ENCODE results near the gene ARHGAP22. TPM values are rescaled to one million over a fixed set of nuclear protein-coding genes. Genes with fewer than 3 reads are reported as not detected.

ARHGAP22 gene
- total RNA-seq, 2 donors from 2014 or later: not detected

GRCh38 chr10:48520594-48520993 is 84.3 kb downstream of the ARHGAP22 start:
- H3K36me3 Mint-ChIP-seq: no peaks in the 10 kb centered on the region
- H3K27ac Mint-ChIP-seq: no peak overlapping the region
- ATAC-seq: no peak
- H3K9me3 Mint-ChIP-seq: peaks cover 0 to 2% of the 10 kb centered on the region in 2 donors
- no peak for DNase-seq (ENCODE audit: low spot score in 2 of 2)

GRCh38 chr10:48520184-48520506 is 84.7 kb downstream of the ARHGAP22 start:
- Mint-ChIP-seq H3K27ac (no peak overlapping the region), H3K9me3 (peaks cover 3 to 6% of the 10 kb centered on the region in 2 donors), H3K36me3 (no peaks in the 10 kb centered on the region)
- no peak for DNase-seq (ENCODE audit: low spot score in 2 of 2)
- ATAC-seq: no peak

GRCh38 chr10:48519481-48520183 is 85.2 kb downstream of the ARHGAP22 start:
- DNase-seq (ENCODE audit: low spot score in 2 of 2): no peak

GRCh38 chr10:48518986-48519385 is 85.9 kb downstream of the ARHGAP22 start:
- DNase-seq (ENCODE audit: low spot score in 2 of 2) (no peak), ATAC-seq (peak in 1 of 2 donors; percentile 5)
- H3K9me3 Mint-ChIP-seq: peaks cover 8 to 15% of the 10 kb centered on the region in 2 donors
- no peak overlapping the region for H3K27ac Mint-ChIP-seq
- H3K36me3 Mint-ChIP-seq: peaks cover 0 to 4% of the 10 kb centered on the region in 2 donors

More at GRCh38 chr10:48519481-48520183, 85.2 kb downstream of the ARHGAP22 start:
- H3K9me3 Mint-ChIP-seq: peaks cover 8% of the 10 kb centered on the region in 2 donors
- peak in 1 of 2 donors; percentile 13 for ATAC-seq
- H3K36me3 Mint-ChIP-seq: no peaks in the 10 kb centered on the region
- no peak overlapping the region for H3K27ac Mint-ChIP-seq

GRCh38 chr10:48517911-48518811 is 86.7 kb downstream of the ARHGAP22 start:
- DNase-seq (ENCODE audit: low spot score in 2 of 2): no peak
- peaks cover 0 to 5% of the 10 kb centered on the region in 2 donors for H3K36me3 Mint-ChIP-seq
- H3K27ac Mint-ChIP-seq: peak overlapping the region in 1 of 2 donors; percentile 59
- no peak for ATAC-seq
- peaks cover 8 to 17% of the 10 kb centered on the region in 2 donors for H3K9me3 Mint-ChIP-seq

- H3K36me3 Mint-ChIP-seq: peaks cover 0 to 5% of the 10 kb centered on the region in 2 donors
- DNase-seq (ENCODE audit: low spot score in 2 of 2) (no peak), ATAC-seq (no peak)
- peaks cover 8 to 17% of the 10 kb centered on the region in 2 donors for H3K9me3 Mint-ChIP-seq
- no peak overlapping the region for H3K27ac Mint-ChIP-seq
These were observed 87.4 kb downstream of the ARHGAP22 start for GRCh38 chr10:48517482-48517881.

GRCh38 chr10:48516911-48517310 is 88.0 kb downstream of the ARHGAP22 start:
- Mint-ChIP-seq H3K36me3 (peaks cover 0 to 5% of the 10 kb centered on the region in 2 donors), H3K27ac (no peak overlapping the region), H3K9me3 (peaks cover 8 to 17% of the 10 kb centered on the region in 2 donors)
- no peak for ATAC-seq
- no peak for DNase-seq (ENCODE audit: low spot score in 2 of 2)

GRCh38 chr10:48514916-48515315 is 90.0 kb downstream of the ARHGAP22 start:
- DNase-seq (ENCODE audit: low spot score in 2 of 2) (no peak), ATAC-seq (no peak)
- peaks cover 8 to 17% of the 10 kb centered on the region in 2 donors for H3K9me3 Mint-ChIP-seq
- peaks cover 0 to 5% of the 10 kb centered on the region in 2 donors for H3K36me3 Mint-ChIP-seq
- H3K27ac Mint-ChIP-seq: no peak overlapping the region

GRCh38 chr10:48514255-48514654 is 90.6 kb downstream of the ARHGAP22 start:
- no peak for ATAC-seq
- DNase-seq (ENCODE audit: low spot score in 2 of 2): no peak
- Mint-ChIP-seq H3K36me3 (peaks cover 0 to 5% of the 10 kb centered on the region in 2 donors), H3K27ac (no peak overlapping the region), H3K9me3 (peaks cover 8 to 17% of the 10 kb centered on the region in 2 donors)

GRCh38 chr10:48512861-48513260 is 92.0 kb downstream of the ARHGAP22 start:
- ATAC-seq (no peak), DNase-seq (ENCODE audit: low spot score in 2 of 2) (no peak)
- H3K27ac Mint-ChIP-seq: no peak overlapping the region

GRCh38 chr10:48511875-48512231 is 93.0 kb downstream of the ARHGAP22 start:
- H3K9me3 Mint-ChIP-seq: peaks cover 8 to 17% of the 10 kb centered on the region in 2 donors

More at GRCh38 chr10:48512861-48513260, 92.0 kb downstream of the ARHGAP22 start:
- Mint-ChIP-seq H3K9me3 (peaks cover 8 to 17% of the 10 kb centered on the region in 2 donors), H3K36me3 (peaks cover 0 to 5% of the 10 kb centered on the region in 2 donors)

GRCh38 chr10:48511066-48511874 is 93.6 kb downstream of the ARHGAP22 start:
- H3K27ac Mint-ChIP-seq: no peak overlapping the region
- ATAC-seq (no peak), DNase-seq (ENCODE audit: low spot score in 2 of 2) (no peak)
- peaks cover 8 to 17% of the 10 kb centered on the region in 2 donors for H3K9me3 Mint-ChIP-seq
- H3K36me3 Mint-ChIP-seq: peaks cover 0 to 5% of the 10 kb centered on the region in 2 donors

More at GRCh38 chr10:48511875-48512231, 93.0 kb downstream of the ARHGAP22 start:
- peaks cover 0 to 5% of the 10 kb centered on the region in 2 donors for H3K36me3 Mint-ChIP-seq
- DNase-seq (ENCODE audit: low spot score in 2 of 2) (no peak), ATAC-seq (no peak)
- no peak overlapping the region for H3K27ac Mint-ChIP-seq

GRCh38 chr10:48509974-48510692 is 94.7 kb downstream of the ARHGAP22 start:
- no peak for ATAC-seq
- no peak for DNase-seq (ENCODE audit: low spot score in 2 of 2)
- no peak overlapping the region for H3K27ac Mint-ChIP-seq
- peaks cover 0 to 5% of the 10 kb centered on the region in 2 donors for H3K36me3 Mint-ChIP-seq
- peaks cover 1 to 14% of the 10 kb centered on the region in 2 donors for H3K9me3 Mint-ChIP-seq

GRCh38 chr10:48508791-48509772 is 95.8 kb downstream of the ARHGAP22 start:
- no peak for DNase-seq (ENCODE audit: low spot score in 2 of 2)
- H3K36me3 Mint-ChIP-seq: peaks cover 0 to 3% of the 10 kb centered on the region in 2 donors
- no peak for ATAC-seq
- peak overlapping the region in 1 of 2 donors; percentile 72 for H3K27ac Mint-ChIP-seq
- peaks cover 0 to 3% of the 10 kb centered on the region in 2 donors for H3K9me3 Mint-ChIP-seq

Data from activated naive CD4-positive, alpha-beta T cell treated with anti-CD3 and anti-CD28 coated beads, Interleukin-2, amount 50 U/mL, for 72 hours (primary cell).